GM18519 (cell line): ENCODE measurements around the gene CACNA2D3.

Experiments
- ATAC-seq: cut with Tn5 transposase; IDR thresholded peaks from one replicate; pipeline ENCODE4 v1.9.1; 2021; ENCODE audit warnings: mild to moderate bottlenecking, moderate library complexity; ENCODE audit not compliant: unreplicated experiment, low FRiP score

CACNA2D3 gene

GRCh38 chr3:54206874-54207273, 84.5 kb downstream of the CACNA2D3 start:
- no peak for ATAC-seq

- no peak for ATAC-seq
Observed at GRCh38 chr3:54211097-54211496, 88.7 kb downstream of the CACNA2D3 start.

- no peak for ATAC-seq
Observed at GRCh38 chr3:54212723-54213122, 90.4 kb downstream of the CACNA2D3 start.

GRCh38 chr3:54213907-54214306, 91.6 kb downstream of the CACNA2D3 start:
- ATAC-seq: no peak

- ATAC-seq: no peak
Observed at GRCh38 chr3:54214845-54215244, 92.5 kb downstream of the CACNA2D3 start.

- no peak for ATAC-seq
Observed at GRCh38 chr3:54215521-54215920, 93.2 kb downstream of the CACNA2D3 start.

- no peak for ATAC-seq
Observed at GRCh38 chr3:54217828-54218227, 95.5 kb downstream of the CACNA2D3 start.

- ATAC-seq: no peak
Observed at GRCh38 chr3:54222316-54222715, 100.0 kb downstream of the CACNA2D3 start.

GRCh38 chr3:54223063-54223462, 100.7 kb downstream of the CACNA2D3 start:
- no peak for ATAC-seq

- ATAC-seq: no peak
Observed at GRCh38 chr3:54225841-54226528, 103.6 kb downstream of the CACNA2D3 start.

GRCh38 chr3:54228806-54229205, 106.5 kb downstream of the CACNA2D3 start:
- ATAC-seq: no peak

GRCh38 chr3:54232618-54233017, 110.3 kb downstream of the CACNA2D3 start:
- no peak for ATAC-seq

GRCh38 chr3:54235998-54236397, 113.6 kb downstream of the CACNA2D3 start:
- no peak for ATAC-seq

GRCh38 chr3:54237109-54237508, 114.8 kb downstream of the CACNA2D3 start:
- no peak for ATAC-seq

- ATAC-seq: no peak
Observed at GRCh38 chr3:54237788-54238502, 115.6 kb downstream of the CACNA2D3 start.

GRCh38 chr3:54240309-54240708, 118.0 kb downstream of the CACNA2D3 start:
- ATAC-seq: no peak

- ATAC-seq: no peak
Observed at GRCh38 chr3:54243056-54243931, 120.9 kb downstream of the CACNA2D3 start.

GRCh38 chr3:54243960-54244682, 121.8 kb downstream of the CACNA2D3 start:
- ATAC-seq: no peak

- ATAC-seq: no peak
Observed at GRCh38 chr3:54251705-54252104, 129.4 kb downstream of the CACNA2D3 start.

GRCh38 chr3:54257125-54257720, 134.9 kb downstream of the CACNA2D3 start:
- ATAC-seq: no peak
